ENCODE data around the gene NOTCH1.

GRCh38 chr9:136581614-136582447 is 36.0 kb upstream of the NOTCH1 start:
- TF ChIP-seq CTCF (IDR thresholded peaks at IDR 0.05; ENCODE audit: control extremely low read depth in 1 of 3, insufficient read depth in 1 of 3, low read depth in 1 of 3, low read length in 3 of 3) (no peak), POLR2A (IDR thresholded peaks at IDR 0.05; ENCODE audit: control extremely low read depth in 1 of 2, low read depth in 2 of 2, low read length in 2 of 2) (no peak), BRCA1 (IDR thresholded peaks at IDR 0.05; ENCODE audit: low read depth, low read length) (no peak), ZNF274 (IDR thresholded peaks at IDR 0.05; ENCODE audit: borderline replicate concordance, extremely low read depth, low read length) (no peak), POLR2AphosphoS5 (IDR thresholded peaks at IDR 0.05; ENCODE audit: low read depth, low read length) (no peak), CHD1 (IDR thresholded peaks at IDR 0.05; ENCODE audit: low read depth, low read length) (no peak), KDM1A (IDR thresholded peaks at IDR 0.05; ENCODE audit: borderline replicate concordance, low read length) (no peak), SIN3A (conservative IDR thresholded peaks at IDR 0.05 in 1 of 2, IDR thresholded peaks at IDR 0.05 in 1 of 2; ENCODE audit: low read depth in 1 of 2, low read length in 2 of 2) (no peak), JUN (IDR thresholded peaks at IDR 0.05; ENCODE audit: low read depth, low read length) (no peak), MAX (IDR thresholded peaks at IDR 0.05) (no peak)
